ENCODE results near the gene HTR3A.

GRCh38 chr11:114034956-114035355 is 60.0 kb downstream of the HTR3A start:
- no peak for TF ChIP-seq CTCF (IDR thresholded peaks at IDR 0.05)
- no peak for TF ChIP-seq POLR2A (IDR thresholded peaks at IDR 0.05; ENCODE audit: low read depth)
- TF ChIP-seq EP300 (IDR thresholded peaks at IDR 0.05) = no peak
- TF ChIP-seq POLR2AphosphoS5 (IDR thresholded peaks at IDR 0.05) = no peak

Data from esophagus muscularis mucosa (tissue), 4 donors.